GM04504 (cell line): ENCODE measurements around the gene HACE1.

Experiments
- DNase-seq: peaks from one replicate; pipeline ENCODE4 v3.0.0-alpha.2; 2012; ENCODE audit warnings: low read depth

HACE1 gene

DNA sequence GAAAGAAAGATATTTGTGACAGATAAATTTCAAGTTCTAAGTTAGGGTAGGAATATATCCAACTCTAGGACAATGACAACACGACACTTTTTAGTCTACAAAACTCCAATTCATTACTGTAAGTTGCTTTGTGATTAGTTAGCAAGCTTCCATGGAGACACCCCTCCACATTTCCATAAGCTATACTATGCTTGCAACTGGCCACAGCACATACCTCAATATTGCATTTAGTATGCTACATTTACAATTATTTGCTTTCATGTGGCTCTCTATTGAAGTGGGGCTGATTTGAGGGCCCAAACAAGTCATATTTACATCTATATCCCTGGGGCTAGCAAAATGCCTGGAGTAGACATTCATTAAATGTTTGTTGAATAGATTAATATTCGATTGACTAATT is 129.3 kb downstream of the HACE1 start:
- no peak for DNase-seq

- no peak for DNase-seq
Observed at GRCh38 chr6:104729433-104729832, 130.3 kb downstream of the HACE1 start.

DNA sequence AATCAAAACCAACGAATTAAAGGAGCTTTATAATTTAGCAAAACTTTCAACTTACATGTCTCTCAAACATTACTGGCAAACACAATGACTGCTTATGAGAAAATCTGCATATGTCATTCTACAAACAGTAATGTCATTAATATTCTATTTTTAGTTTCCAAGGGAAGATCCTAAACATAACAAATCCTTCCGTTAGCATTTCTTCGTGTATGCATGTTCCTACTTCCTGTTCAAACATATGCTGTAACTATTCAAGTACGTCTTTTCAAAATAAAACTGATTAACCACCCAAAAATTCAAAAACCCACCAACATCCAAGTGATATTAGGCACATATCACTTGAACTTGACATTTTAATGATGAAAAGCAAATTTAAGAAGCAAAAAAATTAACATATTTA is 131.3 kb downstream of the HACE1 start:
- DNase-seq = no peak

- DNase-seq = no peak
Observed at GRCh38 chr6:104718672-104719071, 141.0 kb downstream of the HACE1 start.

DNA sequence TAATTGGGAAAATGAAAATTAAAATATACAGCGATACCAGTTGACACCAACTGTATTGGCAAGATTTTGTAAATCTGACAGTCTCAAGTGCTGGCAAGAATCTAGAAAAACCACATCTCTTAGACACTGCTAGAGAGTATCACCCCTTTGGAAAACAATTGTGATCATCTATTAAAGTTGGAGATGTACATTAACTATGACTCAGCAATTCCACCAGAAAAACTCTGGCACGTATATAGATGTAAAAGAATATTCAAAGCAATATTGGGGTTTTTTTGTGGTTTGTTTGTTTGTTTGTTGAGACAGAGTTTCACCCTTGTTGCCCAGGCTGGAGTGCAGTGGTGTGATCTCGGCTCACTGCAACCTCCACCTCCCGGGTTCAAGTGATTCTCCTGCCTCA is 142.9 kb downstream of the HACE1 start:
- no peak for DNase-seq

DNA sequence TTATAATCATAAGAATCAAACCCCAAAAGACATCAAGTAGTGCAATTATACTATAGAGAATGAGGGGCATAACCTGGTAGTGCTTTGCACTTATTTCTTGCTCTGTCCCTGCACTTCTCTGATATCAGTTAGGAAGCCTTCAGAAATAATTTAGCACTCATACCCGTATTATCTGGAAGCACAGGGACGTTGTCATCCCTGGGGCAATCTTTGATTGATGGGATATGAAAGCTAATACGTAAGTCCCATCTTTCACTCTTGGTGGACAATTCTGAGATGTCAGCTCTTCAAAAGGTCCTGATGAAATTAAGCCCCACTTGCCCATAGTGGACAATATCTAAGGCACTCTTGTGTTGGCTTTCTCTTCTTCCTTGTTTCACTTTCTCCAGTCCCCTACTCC is 144.9 kb downstream of the HACE1 start:
- DNase-seq = no peak

DNA sequence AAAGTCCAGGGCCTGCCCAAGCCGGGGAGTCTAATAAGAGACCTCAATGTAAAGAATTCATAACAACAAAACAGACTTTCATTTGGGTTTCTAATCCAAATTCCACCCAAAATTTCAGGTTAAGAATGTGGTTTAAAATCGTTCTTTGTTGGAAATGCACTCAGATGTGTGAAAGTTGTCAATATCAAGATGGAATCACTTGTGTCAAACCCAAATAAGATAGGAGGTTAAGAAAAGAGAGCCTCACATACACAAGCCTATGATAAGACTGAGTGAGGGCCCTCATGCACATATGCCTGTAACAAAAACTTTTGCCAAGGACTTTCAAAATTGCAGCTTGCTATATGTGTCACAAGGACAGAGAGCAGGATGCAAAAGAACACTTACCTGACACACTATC is 145.7 kb downstream of the HACE1 start:
- no peak for DNase-seq

- peak; percentile 57 for DNase-seq
Observed at GRCh38 chr6:104711371-104711770, 148.3 kb downstream of the HACE1 start.

- DNase-seq = no peak
Observed at GRCh38 chr6:104710543-104711335, 149.0 kb downstream of the HACE1 start.

DNA sequence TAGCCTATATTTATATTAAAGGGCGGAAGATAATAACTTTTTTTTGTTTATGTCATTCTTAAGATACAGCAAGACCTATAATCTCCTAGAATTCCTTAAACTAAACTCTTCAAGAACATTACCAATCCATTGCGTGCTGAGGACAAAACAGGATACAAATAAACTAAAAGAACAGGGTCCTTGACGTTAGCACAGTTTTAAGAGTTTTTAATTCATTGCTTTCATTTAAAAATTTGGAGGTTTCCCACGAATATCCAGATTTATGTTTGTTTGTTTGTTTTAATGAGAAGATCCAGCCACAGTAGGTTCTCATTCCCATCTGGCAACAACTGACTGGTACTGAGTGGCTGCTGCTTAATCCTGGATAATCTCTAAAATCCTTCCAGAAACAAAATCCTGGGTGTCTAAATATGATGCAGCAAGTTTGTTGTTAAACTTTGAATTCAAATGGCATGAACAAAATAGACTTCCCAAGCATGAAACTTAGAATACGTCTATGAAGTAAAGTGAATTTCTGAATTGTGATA is 153.7 kb downstream of the HACE1 start:
- no peak for DNase-seq

DNA sequence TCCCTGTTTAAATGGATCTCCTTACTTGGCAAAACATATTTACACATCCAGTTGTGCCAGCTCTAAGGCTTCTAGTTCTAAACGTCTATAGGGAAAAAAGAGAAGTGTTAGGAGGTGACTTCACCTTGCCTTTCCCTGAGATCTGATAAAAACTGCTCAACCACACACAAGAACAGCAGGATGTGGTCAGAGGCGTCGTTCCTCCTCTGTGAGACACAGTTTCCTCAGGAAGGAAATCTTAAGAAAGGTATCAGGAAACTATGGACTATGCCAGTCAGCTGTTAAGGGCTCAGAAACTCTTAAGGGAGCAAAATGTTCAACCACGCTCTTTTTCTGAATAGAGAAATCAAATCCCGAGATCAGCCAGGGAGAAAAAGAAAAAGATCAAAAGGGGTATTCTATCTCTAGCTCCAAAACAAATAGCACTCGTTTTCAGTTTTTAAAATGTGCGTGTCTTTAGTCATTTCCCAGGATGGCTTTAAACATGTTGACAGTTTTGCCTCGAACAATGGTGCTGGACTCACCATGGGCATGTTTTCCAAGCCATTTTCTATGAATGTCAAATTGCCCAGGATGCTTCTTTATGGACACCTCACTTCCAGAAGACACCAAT is 154.5 kb downstream of the HACE1 start:
- no peak for DNase-seq

DNA sequence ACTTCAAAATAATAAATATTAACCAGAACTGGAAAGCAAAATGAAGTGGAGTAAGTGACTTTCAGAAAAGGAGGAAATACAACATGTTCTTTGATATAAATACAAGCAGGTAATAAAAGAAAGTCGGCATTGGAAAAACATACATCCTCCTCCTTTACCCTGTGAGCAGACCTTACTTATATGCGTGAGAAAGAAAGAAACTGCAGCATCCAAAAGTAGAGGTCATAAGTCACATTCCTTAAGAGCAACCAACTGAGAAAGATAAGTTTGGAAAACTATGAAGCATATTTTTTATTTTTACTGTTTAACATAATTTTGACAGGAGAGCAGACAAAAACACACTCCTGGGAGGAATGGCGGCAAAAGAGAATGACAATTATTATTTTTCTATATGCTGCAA is 155.5 kb downstream of the HACE1 start:
- DNase-seq = no peak

DNA sequence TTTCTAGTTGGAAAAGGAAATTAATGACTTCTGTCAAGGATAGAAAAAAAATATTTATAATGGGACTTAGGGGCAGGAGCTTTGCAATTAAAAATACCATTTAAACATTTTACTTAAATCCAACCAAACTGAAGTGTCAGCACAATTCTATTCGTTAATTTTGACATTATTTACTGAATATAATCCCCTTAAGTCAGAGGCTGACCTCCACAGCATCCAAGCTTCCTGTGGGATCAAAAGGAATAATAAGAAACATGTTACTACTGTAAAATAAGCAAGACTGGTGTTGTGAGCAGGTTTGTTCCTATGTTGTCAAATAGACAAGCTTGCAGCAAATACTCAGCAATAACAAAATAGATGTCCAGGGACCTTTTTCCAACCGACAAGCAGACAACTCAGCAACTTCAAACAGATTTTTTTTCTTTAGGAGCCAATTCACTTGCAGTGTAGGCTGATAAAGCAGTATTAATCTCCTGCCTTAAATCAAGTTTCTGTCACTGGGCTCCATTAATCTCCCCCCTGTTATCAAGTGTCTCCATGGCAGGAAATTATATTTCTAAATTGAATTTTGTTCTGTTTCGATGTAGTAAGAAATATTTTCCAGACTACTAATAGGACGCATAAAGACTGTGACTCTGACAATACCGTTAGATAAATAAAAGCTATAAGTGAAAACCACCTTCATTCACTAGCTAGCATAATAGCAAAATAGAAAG is 157.4 kb downstream of the HACE1 start:
- no peak for DNase-seq

GRCh38 chr6:104700371-104701185 is 159.1 kb downstream of the HACE1 start:
- no peak for DNase-seq

GRCh38 chr6:104699593-104700329 is 160.0 kb downstream of the HACE1 start:
- DNase-seq = no peak

DNA sequence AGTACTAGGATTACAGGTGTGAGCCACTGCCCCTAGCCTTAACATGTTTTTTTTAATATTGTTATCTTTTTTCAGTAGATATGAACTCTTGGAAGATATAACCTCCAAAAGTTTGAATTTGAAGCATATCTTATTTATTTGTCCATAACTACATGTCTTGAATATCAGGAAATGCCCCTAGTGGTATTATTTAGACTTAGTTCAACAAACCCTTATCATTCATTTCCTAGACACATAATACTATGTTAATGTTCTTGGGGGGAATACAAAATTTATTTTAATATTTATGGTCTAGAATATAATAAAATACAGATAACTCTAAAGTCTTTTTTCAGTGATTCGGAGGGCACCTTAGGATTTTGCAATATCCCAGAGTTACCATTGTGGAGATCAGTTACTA is 160.7 kb downstream of the HACE1 start:
- no peak for DNase-seq

GRCh38 chr6:104692008-104692407 is 167.7 kb downstream of the HACE1 start:
- DNase-seq = no peak

- DNase-seq = peak; percentile 14
Observed at GRCh38 chr6:104689551-104690205, 170.0 kb downstream of the HACE1 start.

DNA sequence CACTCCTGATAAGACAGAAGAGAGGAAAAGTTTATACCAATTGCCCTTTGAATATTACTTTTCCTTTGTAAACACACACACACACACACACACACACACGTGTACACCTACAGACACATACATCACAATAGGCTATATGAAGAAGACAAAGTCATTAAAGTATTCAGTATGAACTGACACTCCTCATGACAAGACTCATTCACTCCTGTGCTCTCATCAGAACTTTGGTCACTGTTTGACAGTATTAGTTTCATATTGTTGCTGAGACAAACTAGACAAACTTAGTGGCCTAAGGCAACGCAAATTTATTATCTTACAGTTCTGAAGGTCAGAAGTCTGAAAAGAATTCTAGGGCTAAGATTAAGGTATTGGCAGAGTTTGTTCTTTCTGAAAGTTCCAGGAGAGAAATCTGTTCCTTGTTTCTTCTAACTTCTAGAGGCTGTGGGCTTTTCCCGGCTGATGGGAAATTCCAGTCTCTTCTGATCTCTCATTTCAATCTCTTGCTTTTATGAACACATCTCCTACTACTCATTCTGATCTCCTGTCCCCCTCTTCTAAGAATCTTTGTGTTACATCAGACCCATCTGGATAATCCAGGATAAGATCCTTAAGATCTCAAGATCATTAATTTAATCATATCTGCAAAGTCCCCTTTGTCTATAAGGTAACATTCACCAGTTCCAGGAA is 171.3 kb downstream of the HACE1 start:
- DNase-seq = no peak

- no peak for DNase-seq
Observed at GRCh38 chr6:104686550-104687175, 173.1 kb downstream of the HACE1 start.
